Ascending aorta (tissue), 2 donors: ENCODE measurements around the gene C19orf44. TPM values are rescaled to one million over a fixed set of nuclear protein-coding genes. Genes with fewer than 3 reads are reported as not detected.

Experiments used
- DNase-seq, 2 donors: peaks; one replicate each; pipeline ENCODE4 v3.0.0-alpha.2; 2019; ENCODE audit warnings: low spot score in 2 of 2
- H3K27ac ChIP-seq, 2 donors: fragments of 200-600 bp; sonication (generic); one replicate each; pipeline ENCODE4 v1.5.1; 2016 to 2017; ENCODE audit warnings: mild to moderate bottlenecking in 1 of 2
- H3K27me3 ChIP-seq: fragments of 200-600 bp; sonication (generic); one replicate; pipeline ENCODE4 v1.5.1; 2017
- H3K36me3 ChIP-seq, 2 donors: fragments of 200-600 bp; sonication (generic); one replicate each; pipeline ENCODE4 v1.5.1; 2016
- H3K4me1 ChIP-seq, 2 donors: fragments of 200-600 bp; sonication (generic); one replicate each; pipeline ENCODE4 v1.5.1; 2016 to 2017; ENCODE audit warnings: mild to moderate bottlenecking in 1 of 2
- H3K4me3 ChIP-seq, 2 donors: fragments of 200-600 bp; sonication (generic); one replicate each; pipeline ENCODE4 v1.5.1; 2016 to 2017; ENCODE audit warnings: mild to moderate bottlenecking in 1 of 2
- H3K9me3 ChIP-seq, 2 donors: fragments of 200-600 bp; sonication (generic); one replicate each; pipeline ENCODE4 v1.5.1; 2016
- intact Hi-C: fragments of 100-400 bp; cut with DNase I; formaldehyde crosslinking; loops from one replicate; pipeline ENCODE4 v1.15.1; 2023
- total RNA-seq: library from RNA; depleted of rRNA; stranded (reverse); fragments of >200 nt; gene quantifications from one replicate; pipeline ENCODE4 v1.1.0, GENCODE V29; 2016
- TF ChIP-seq, protein P1 (sequence below), 3 experiments: fragments of 200-600 bp in 2 of 3; fragments of 450-650 bp in 1 of 3; sonication (generic) in 2 of 3; IDR thresholded peaks; one replicate each; pipeline ENCODE4 v1.5.1; 2016 to 2019; ENCODE audit warnings: antibody characterized with exemption in 3 of 3, mild to moderate bottlenecking in 1 of 3, moderate library complexity in 1 of 3

C19orf44 gene
- total RNA-seq, 1 donor from 2014 or later, result 5.1 TPM

DNA sequence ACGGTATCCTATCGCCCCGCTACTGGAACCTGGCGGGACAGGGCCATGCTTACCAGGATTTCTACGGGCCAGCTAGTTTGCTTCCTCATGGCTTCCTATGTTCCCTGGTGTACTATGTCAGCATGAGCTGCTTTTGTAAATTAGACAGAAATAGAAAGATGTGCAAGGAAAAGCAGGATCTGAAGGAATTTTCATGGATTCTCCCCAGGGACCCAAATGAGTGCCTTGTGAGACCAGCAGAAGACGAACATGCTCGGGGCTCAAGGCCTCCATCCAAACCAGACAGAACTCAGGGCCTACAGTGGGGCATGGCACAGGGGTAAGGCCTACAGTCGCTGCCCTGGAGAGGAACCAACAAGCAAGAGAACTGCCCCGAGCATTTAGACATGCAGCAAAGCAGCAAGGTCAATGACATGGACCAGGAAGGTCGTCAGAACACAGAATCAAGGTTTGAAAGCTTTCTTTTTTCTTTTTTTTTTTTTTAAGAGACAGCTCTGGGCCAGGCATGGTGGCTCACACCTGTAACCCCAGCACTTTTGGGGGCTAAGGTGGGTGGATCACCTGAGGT is 41.8 kb upstream of the C19orf44 start:
- H3K4me1 ChIP-seq, result peaks cover 12 to 14% of the 10 kb centered on the region in 2 donors
- no peak overlapping the region for H3K27ac ChIP-seq
- no peaks in the 10 kb centered on the region for H3K9me3 ChIP-seq
- DNase-seq, result no peak
- no peaks in the 10 kb centered on the region for H3K36me3 ChIP-seq
- H3K4me3 ChIP-seq, result no peak overlapping the region
- intact Hi-C loops, result no loop called here
- H3K27me3 ChIP-seq, result no peaks in the 10 kb centered on the region
- TF ChIP-seq, protein P1, sequence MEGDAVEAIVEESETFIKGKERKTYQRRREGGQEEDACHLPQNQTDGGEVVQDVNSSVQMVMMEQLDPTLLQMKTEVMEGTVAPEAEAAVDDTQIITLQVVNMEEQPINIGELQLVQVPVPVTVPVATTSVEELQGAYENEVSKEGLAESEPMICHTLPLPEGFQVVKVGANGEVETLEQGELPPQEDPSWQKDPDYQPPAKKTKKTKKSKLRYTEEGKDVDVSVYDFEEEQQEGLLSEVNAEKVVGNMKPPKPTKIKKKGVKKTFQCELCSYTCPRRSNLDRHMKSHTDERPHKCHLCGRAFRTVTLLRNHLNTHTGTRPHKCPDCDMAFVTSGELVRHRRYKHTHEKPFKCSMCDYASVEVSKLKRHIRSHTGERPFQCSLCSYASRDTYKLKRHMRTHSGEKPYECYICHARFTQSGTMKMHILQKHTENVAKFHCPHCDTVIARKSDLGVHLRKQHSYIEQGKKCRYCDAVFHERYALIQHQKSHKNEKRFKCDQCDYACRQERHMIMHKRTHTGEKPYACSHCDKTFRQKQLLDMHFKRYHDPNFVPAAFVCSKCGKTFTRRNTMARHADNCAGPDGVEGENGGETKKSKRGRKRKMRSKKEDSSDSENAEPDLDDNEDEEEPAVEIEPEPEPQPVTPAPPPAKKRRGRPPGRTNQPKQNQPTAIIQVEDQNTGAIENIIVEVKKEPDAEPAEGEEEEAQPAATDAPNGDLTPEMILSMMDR (IDR thresholded peaks at IDR 0.05), result no peak

- intact Hi-C loops, result no loop called here
- TF ChIP-seq, protein P1 (IDR thresholded peaks at IDR 0.05), result no peak
- H3K27ac ChIP-seq, result no peak overlapping the region
- no peaks in the 10 kb centered on the region for H3K27me3 ChIP-seq
- H3K4me1 ChIP-seq, result peaks cover 12 to 14% of the 10 kb centered on the region in 2 donors
- H3K9me3 ChIP-seq, result no peaks in the 10 kb centered on the region
- H3K4me3 ChIP-seq, result no peak overlapping the region
- H3K36me3 ChIP-seq, result no peaks in the 10 kb centered on the region
- no peak for DNase-seq
Observed at GRCh38 chr19:16455489-16455888, 40.7 kb upstream of the C19orf44 start.

DNA sequence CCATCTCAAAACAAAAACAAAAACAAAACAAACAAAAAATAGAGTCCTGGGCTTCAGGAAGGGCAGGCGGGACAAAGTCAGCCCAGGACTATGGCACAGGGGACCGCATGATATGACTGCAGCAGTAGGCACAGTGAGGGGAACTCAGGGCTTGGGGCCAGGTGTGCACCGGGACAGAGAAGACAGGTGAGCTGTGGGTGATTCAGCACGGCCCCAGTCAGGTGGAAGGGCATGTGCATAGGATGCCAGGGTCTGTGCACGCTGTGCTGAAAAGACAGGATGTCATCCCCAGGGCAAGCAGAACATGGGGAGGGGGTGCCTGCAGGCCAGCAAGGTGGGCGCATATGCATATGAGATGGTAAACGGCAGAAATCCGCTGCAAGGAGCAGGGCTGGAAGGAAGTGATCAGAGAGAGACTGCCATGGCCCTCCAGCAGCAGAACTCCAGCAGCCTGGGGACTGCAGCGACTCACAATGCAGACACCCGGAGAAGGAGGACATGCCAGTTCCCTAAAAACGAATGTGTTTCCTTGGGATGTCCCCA is 39.5 kb upstream of the C19orf44 start:
- intact Hi-C loops, result no loop called here
- H3K9me3 ChIP-seq, result no peaks in the 10 kb centered on the region
- peaks cover 12 to 14% of the 10 kb centered on the region in 2 donors for H3K4me1 ChIP-seq
- no peaks in the 10 kb centered on the region for H3K36me3 ChIP-seq
- DNase-seq, result no peak
- TF ChIP-seq, protein P1 (IDR thresholded peaks at IDR 0.05), result no peak
- peak overlapping the region in 1 of 2 donors; percentile 53 for H3K4me3 ChIP-seq
- peak overlapping the region; percentile 50 to 74 for H3K27ac ChIP-seq
- H3K27me3 ChIP-seq, result no peaks in the 10 kb centered on the region

DNA sequence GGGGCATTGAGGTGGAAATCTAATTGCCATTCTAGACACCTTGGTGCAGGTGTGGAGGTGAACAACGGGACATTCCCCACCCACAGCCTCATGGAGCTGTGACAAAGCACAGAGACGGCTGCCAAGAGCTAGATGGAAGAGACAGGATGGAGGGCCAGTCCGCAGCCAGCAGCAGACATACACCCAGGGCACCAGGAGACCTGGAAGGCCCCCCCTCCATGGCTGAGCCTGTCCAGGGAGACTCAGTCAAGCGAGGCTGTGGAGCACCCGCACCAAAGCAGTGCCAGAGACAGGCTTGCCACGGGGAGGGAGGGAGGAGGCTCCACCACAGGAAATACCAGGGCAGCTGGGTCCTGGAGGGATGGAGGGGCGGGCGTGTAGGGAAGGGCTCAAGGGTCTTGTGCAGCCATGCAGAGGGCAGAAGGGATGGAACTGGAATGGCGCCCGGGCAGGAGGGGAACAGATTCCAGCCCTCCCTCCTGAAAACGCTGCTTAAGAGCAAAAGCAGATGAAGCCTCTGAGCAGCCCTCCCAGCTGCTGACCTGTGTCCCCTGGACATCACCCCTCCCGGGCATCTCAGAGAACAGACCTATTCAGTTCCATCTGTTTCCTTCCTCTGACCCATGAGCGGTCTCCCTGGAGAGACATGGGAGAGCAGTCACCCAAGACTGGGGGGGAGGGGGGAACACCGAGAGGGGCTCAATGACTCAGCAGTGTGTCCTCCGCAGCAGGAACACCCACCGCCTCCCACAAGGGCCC is 38.8 kb upstream of the C19orf44 start:
- TF ChIP-seq, protein P1 (IDR thresholded peaks at IDR 0.05), result no peak
- intact Hi-C loops, result no loop called here
- DNase-seq, result peak in 1 of 2 donors; percentile 73
- H3K4me3 ChIP-seq, result peak overlapping the region; percentile 6 to 53
- H3K36me3 ChIP-seq, result no peaks in the 10 kb centered on the region
- H3K4me1 ChIP-seq, result peaks cover 12 to 14% of the 10 kb centered on the region in 2 donors
- no peaks in the 10 kb centered on the region for H3K9me3 ChIP-seq
- peak overlapping the region; percentile 50 to 74 for H3K27ac ChIP-seq
- H3K27me3 ChIP-seq, result no peaks in the 10 kb centered on the region

DNA sequence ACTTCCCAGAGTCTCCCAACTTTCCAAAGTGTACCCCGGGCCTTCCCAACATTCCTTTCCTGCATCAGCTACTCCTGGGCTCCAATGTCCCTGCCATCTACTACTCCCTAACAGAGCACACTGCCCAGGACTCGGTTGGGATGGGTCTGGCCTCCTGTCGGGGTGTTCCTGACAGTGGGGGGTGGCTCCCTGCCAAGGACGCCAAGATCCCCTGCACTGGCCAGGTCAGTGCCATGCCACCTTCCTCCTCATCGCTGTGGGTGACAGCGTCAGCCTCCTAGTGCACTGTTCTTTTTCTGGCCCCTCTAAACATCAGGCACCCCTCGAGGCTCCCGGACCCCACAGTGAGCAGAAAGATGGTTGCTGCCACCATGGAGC is 38.3 kb upstream of the C19orf44 start:
- intact Hi-C loops, result no loop called here
- Histone ChIP-seq H3K27ac (peak overlapping the region; percentile 50 to 74), H3K27me3 (no peaks in the 10 kb centered on the region), H3K4me3 (peak overlapping the region in 1 of 2 donors; percentile 53), H3K9me3 (no peaks in the 10 kb centered on the region), H3K36me3 (no peaks in the 10 kb centered on the region), H3K4me1 (peaks cover 12 to 14% of the 10 kb centered on the region in 2 donors)
- no peak for DNase-seq
- TF ChIP-seq, protein P1 (IDR thresholded peaks at IDR 0.05), result no peak
